SK-N-SH treated with all-trans-retinoic acid at 6 μM for 48 hours (cell line): Measurements from ENCODE around the gene ARHGEF16.

ENCODE experiments used
- ATAC-seq: fragments of 200-7000 bp; cut with Tn5 transposase; 3 replicates; pipeline ENCODE4 v1.9.1; 2020; ENCODE audit warnings: mild to moderate bottlenecking, moderate library complexity
- ARNTL ChIP-seq: fragments of 450-650 bp; formaldehyde crosslinking; IDR thresholded peaks from 2 replicates; pipeline ENCODE4 v1.5.0; 2020; ENCODE audit warnings: low read depth, mild to moderate bottlenecking, moderate library complexity, borderline replicate concordance
- BACH2 ChIP-seq: fragments of 250-450 bp; sonication (Bioruptor Pico); IDR thresholded peaks from 2 replicates; pipeline ENCODE4 v1.9.0; 2021; ENCODE audit warnings: mild to moderate bottlenecking, borderline replicate concordance
- CREB5 ChIP-seq: fragments of 250-450 bp; sonication (Bioruptor Pico); IDR thresholded peaks from 2 replicates; pipeline ENCODE4 v1.5.1; 2020; ENCODE audit warnings: low read depth, mild to moderate bottlenecking, moderate library complexity
- CSDC2 ChIP-seq: fragments of 250-450 bp; sonication (Bioruptor Pico); IDR thresholded peaks from 2 replicates; pipeline ENCODE4 v1.5.0; 2020; ENCODE audit warnings: mild to moderate bottlenecking, moderate library complexity
- CSRNP3 ChIP-seq: fragments of 250-450 bp; sonication (Bioruptor Pico); IDR thresholded peaks from 2 replicates; pipeline ENCODE4 v1.5.1; 2021; ENCODE audit warnings: mild to moderate bottlenecking, moderate library complexity
- ESRRG ChIP-seq: fragments of 250-450 bp; sonication (Bioruptor Pico); IDR thresholded peaks from 2 replicates; pipeline ENCODE4 v1.6.1; 2021; ENCODE audit warnings: mild to moderate bottlenecking
- GLIS3 ChIP-seq: fragments of 250-450 bp; sonication (Bioruptor Pico); IDR thresholded peaks from 2 replicates; pipeline ENCODE4 v1.5.0; 2020; ENCODE audit warnings: mild to moderate bottlenecking, moderate library complexity
- ISL1 ChIP-seq: fragments of 250-450 bp; sonication (Bioruptor Pico); IDR thresholded peaks from 2 replicates; pipeline ENCODE4 v2.1.2; 2022; ENCODE audit warnings: mild to moderate bottlenecking, moderate library complexity
- OSR1 ChIP-seq: fragments of 250-450 bp; sonication (Bioruptor Pico); IDR thresholded peaks from 2 replicates; pipeline ENCODE4 v1.8.0; 2022; ENCODE audit warnings: moderate library complexity, mild to moderate bottlenecking, inconsistent platforms
- POU6F1 ChIP-seq: fragments of 250-450 bp; sonication (Bioruptor Pico); IDR thresholded peaks from 2 replicates; pipeline ENCODE4 v1.8.0; 2021; ENCODE audit warnings: low read depth, mild to moderate bottlenecking, moderate library complexity, borderline replicate concordance
- PPARA ChIP-seq: fragments of 250-450 bp; sonication (Bioruptor Pico); IDR thresholded peaks from 2 replicates; pipeline ENCODE4 v1.5.0; 2020; ENCODE audit warnings: mild to moderate bottlenecking, borderline replicate concordance
- RARB ChIP-seq: fragments of 250-450 bp; sonication (Bioruptor Pico); IDR thresholded peaks from 2 replicates; pipeline ENCODE4 v1.8.0; 2021; ENCODE audit warnings: mild to moderate bottlenecking, moderate library complexity
- TSHZ2 ChIP-seq: fragments of 250-450 bp; sonication (Bioruptor Pico); IDR thresholded peaks from 2 replicates; pipeline ENCODE4 v1.5.0; 2020; ENCODE audit warnings: mild to moderate bottlenecking, moderate library complexity
- ZC3H10 ChIP-seq: fragments of 250-450 bp; sonication (Bioruptor Pico); IDR thresholded peaks from 2 replicates; pipeline ENCODE4 v1.5.1; 2021; ENCODE audit warnings: mild to moderate bottlenecking, moderate library complexity
- ZFP3 ChIP-seq: fragments of 250-450 bp; sonication (Bioruptor Pico); IDR thresholded peaks from 2 replicates; pipeline ENCODE4 v1.5.0; 2020; ENCODE audit warnings: mild to moderate bottlenecking, moderate library complexity
- ZFP30 ChIP-seq: fragments of 450-650 bp; formaldehyde crosslinking; IDR thresholded peaks from 2 replicates; pipeline ENCODE4 v1.5.0; 2022; ENCODE audit warnings: mild to moderate bottlenecking, moderate library complexity
- ZNF565 ChIP-seq: fragments of 450-650 bp; formaldehyde crosslinking; conservative IDR thresholded peaks from 2 replicates; pipeline ENCODE4 v1.5.0; 2020; ENCODE audit warnings: low read depth, mild to moderate bottlenecking, moderate library complexity
- ZNF70 ChIP-seq: fragments of 450-650 bp; formaldehyde crosslinking; IDR thresholded peaks from 2 replicates; pipeline ENCODE4 v1.5.0; 2020; ENCODE audit warnings: mild to moderate bottlenecking, moderate library complexity
- ZNF8 ChIP-seq: fragments of 450-650 bp; formaldehyde crosslinking; IDR thresholded peaks from 2 replicates; pipeline ENCODE4 v1.5.0; 2020; ENCODE audit warnings: mild to moderate bottlenecking, moderate library complexity

The ARHGEF16 gene

GRCh38 chr1:3460672-3461131 is 6.2 kb downstream of the ARHGEF16 start:
- ATAC-seq = no peak
- TF ChIP-seq ZFP30 (no peak), PPARA (CRISPR knock-in tag) (no peak), GLIS3 (CRISPR knock-in tag) (no peak), ZNF70 (no peak)

- no peak for ATAC-seq
- TF ChIP-seq ESRRG (CRISPR knock-in tag) (no peak), CSDC2 (CRISPR knock-in tag) (no peak), ISL1 (CRISPR knock-in tag) (no peak), ARNTL (CRISPR knock-in tag) (no peak), GLIS3 (CRISPR knock-in tag) (no peak), CSRNP3 (CRISPR knock-in tag) (no peak), ZFP3 (CRISPR knock-in tag) (no peak), OSR1 (CRISPR knock-in tag) (no peak), RARB (no peak), CREB5 (no peak), ZNF70 (no peak), POU6F1 (CRISPR knock-in tag) (no peak)
These were observed 6.9 kb downstream of the ARHGEF16 start for GRCh38 chr1:3461238-3461933.

GRCh38 chr1:3461934-3462275 is 7.4 kb downstream of the ARHGEF16 start:
- TF ChIP-seq BACH2 (CRISPR knock-in tag) (no peak), ZC3H10 (CRISPR knock-in tag) (no peak)
- ATAC-seq = no peak

- TF ChIP-seq BACH2 (CRISPR knock-in tag) (no peak), ZFP3 (CRISPR knock-in tag) (no peak), ESRRG (CRISPR knock-in tag) (no peak), RARB (no peak), PPARA (CRISPR knock-in tag) (no peak), OSR1 (CRISPR knock-in tag) (no peak), ZNF565 (CRISPR knock-in tag) (no peak), CREB5 (no peak), CSRNP3 (CRISPR knock-in tag) (no peak), ARNTL (CRISPR knock-in tag) (no peak), ZFP30 (no peak), ZNF8 (CRISPR knock-in tag) (no peak), CSDC2 (CRISPR knock-in tag) (no peak), TSHZ2 (CRISPR knock-in tag) (no peak), POU6F1 (CRISPR knock-in tag) (no peak)
- ATAC-seq = no peak
These were observed 8.0 kb downstream of the ARHGEF16 start for GRCh38 chr1:3462356-3463012.
